Measurements from ENCODE around the gene PTPRM.

GRCh38 chr18:8427339-8427738 is 860.2 kb downstream of the PTPRM start:
- TF ChIP-seq POLR2A (IDR thresholded peaks at IDR 0.05) (no peak), CTCF (IDR thresholded peaks at IDR 0.05) (no peak)
